22Rv1 (cell line): ENCODE data around the gene CMIP.

Source experiments
- ZFX ChIP-seq: fragments of 450-650 bp; IDR thresholded peaks from 2 replicates; pipeline ENCODE4 v1.6.1; 2017; ENCODE audit warnings: antibody characterized with exemption, borderline replicate concordance
- TF ChIP-seq, protein P1 (sequence below): fragments of 450-650 bp; IDR thresholded peaks from 2 replicates; pipeline ENCODE4 v1.5.1; 2017; ENCODE audit warnings: mild to moderate bottlenecking

DNA sequence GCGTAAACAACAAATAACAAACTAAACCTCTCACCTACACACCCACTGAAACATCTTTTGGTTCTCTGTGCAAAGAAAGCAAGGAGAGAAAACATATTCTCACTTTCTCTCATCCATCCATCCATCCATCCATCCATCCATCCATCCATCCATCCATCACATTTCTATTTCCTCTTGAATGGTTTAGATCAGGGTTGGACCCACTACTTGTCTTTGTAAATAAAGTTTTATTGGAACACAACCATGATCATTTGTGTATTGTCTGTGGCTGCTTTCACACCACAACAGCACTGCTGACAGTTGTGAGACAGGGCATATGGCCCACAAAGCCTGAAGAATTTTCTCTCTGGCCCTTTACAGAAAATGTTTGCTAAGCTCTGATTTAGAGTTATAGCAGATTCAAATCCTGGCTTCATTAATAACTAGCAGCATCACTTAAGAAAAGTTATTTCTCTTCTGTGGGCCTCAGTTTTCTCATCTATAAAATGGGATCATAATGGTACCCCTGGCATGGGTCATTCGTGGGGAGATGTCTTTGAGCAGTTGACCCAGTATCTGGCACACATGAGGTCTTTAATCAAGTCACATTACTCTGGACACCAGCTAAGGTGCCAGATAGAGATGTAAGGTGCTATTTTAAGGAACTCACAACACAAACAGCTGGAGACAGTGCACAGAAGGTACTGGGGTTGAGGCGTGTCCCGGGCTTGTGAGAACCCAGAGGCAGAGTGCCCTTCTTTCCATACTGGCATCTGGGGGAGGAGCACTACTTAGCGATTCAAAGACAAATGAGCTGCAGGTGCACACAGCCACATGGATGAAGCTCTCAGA lies 146.3 kb downstream of the CMIP start:
- TF ChIP-seq, protein P1, sequence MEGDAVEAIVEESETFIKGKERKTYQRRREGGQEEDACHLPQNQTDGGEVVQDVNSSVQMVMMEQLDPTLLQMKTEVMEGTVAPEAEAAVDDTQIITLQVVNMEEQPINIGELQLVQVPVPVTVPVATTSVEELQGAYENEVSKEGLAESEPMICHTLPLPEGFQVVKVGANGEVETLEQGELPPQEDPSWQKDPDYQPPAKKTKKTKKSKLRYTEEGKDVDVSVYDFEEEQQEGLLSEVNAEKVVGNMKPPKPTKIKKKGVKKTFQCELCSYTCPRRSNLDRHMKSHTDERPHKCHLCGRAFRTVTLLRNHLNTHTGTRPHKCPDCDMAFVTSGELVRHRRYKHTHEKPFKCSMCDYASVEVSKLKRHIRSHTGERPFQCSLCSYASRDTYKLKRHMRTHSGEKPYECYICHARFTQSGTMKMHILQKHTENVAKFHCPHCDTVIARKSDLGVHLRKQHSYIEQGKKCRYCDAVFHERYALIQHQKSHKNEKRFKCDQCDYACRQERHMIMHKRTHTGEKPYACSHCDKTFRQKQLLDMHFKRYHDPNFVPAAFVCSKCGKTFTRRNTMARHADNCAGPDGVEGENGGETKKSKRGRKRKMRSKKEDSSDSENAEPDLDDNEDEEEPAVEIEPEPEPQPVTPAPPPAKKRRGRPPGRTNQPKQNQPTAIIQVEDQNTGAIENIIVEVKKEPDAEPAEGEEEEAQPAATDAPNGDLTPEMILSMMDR, result no peak
- no peak for TF ChIP-seq ZFX
